GM18868 (cell line): ENCODE data around the gene TMIGD3.

Experiments
- ATAC-seq: cut with Tn5 transposase; IDR thresholded peaks from one replicate; pipeline ENCODE4 v1.9.1; 2021; ENCODE audit warnings: mild to moderate bottlenecking, moderate library complexity; ENCODE audit not compliant: unreplicated experiment

The TMIGD3 gene

DNA sequence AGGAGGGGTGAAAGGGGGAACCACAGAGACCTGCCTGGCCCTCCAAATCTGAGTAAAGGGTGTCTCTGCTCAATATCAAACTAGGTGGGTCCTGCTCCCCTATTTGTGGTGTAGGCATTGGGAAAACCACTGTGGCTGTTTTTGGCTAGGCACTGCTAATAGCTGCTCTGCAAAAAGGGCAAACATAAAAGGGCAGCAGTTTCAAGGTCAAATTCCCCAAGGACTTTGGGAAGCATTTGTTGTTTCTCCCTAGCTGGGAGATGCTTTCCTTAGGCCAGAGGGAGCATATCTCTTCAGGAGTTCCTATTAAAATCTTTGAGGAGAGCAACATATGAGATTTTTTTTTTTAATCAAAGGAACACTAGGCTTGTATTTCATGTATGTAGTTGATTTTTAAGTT is 27.2 kb downstream of the TMIGD3 start:
- ATAC-seq = no peak

DNA sequence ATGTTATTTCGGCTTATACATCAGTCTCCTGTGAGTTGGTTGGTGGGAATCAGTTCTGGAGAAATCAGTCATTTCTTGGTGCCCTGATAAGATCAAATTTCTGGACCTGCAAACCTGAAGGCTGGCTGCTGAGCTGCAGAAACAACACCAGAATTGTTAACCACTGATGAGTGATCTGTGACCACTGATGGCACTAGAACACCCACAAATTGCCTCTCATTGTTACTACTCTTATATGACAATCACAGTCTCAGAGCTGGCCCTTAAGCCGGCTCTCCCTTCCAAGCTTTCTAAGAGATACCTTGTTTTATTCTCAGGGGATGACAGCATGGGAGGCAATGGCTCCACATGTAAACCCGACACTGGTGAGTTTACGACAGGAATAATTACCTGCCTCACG is 27.7 kb downstream of the TMIGD3 start:
- peak; percentile 49 for ATAC-seq

DNA sequence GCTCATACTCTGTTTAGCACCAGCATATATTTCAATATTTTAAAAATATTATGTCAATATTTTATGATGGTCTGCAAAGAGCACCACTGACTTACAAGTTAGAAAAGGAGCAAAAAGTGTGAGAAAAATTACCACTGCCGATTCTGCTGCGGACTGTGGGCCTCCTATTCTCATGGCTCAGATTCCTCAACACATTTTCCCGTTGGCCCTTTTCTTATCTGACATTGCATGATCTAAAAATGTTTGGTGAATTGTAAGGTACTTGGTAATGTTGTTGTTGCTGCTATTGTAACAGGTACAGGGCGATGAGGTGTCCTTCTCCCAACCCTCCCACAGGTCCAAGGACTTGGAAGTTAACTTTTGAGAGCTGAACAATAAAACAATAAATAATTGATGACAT is 28.9 kb downstream of the TMIGD3 start:
- ATAC-seq = no peak

DNA sequence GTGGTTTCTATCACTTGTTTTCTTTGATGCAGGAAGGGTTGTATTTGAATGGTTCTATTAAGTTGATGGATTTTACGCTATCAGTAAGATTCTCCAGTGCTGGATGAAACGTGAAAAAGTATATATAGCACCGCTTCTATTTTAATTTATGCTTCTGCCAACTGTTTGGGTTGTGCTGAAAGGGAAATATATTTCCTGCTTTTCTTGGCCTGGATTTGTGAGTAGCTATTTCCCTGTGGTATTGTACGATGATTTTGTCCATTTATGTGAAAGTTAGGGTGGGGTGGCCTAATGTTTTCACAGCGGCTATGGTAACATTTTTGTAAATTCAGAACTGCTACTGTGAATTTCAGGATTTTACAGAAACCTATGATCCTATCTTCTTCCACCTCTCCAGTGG is 29.3 kb downstream of the TMIGD3 start:
- no peak for ATAC-seq

DNA sequence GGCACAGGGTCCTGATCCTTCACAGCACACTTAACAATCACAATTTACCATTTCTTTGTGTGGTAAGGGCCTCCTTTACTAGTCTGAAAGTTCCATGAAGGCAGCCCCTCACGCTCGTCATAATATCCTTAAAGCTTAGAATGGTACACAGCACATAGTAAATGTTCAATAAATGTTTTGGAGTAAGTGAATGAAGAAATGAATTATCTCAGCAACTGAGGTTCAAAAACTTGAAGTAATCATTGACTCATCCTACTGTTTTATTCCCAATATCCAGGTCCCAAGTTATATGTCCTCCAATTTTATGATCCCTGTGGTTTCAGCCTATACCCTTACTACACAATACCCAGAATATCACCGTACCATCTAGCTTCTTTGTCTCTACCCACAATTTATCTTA is 31.9 kb downstream of the TMIGD3 start:
- no peak for ATAC-seq

DNA sequence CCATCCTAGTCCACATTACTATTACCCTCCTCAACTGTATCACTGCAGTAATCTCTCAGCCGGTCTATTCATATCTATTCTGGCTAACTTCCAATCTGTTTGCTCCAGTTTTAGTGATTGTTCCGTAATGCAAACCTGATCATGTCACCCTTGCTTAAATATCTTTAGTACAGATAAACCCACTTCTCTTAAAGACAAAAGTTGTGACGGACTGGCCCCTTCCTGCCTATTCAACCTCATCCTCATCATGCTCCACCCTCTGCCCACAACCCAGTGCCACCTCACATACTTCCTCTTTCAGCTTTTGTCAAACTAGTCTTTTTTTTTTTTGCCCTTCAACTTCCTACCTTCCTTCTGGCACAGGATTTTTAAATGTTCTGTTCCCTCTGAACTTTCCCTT is 32.4 kb downstream of the TMIGD3 start:
- ATAC-seq = peak; percentile 64

DNA sequence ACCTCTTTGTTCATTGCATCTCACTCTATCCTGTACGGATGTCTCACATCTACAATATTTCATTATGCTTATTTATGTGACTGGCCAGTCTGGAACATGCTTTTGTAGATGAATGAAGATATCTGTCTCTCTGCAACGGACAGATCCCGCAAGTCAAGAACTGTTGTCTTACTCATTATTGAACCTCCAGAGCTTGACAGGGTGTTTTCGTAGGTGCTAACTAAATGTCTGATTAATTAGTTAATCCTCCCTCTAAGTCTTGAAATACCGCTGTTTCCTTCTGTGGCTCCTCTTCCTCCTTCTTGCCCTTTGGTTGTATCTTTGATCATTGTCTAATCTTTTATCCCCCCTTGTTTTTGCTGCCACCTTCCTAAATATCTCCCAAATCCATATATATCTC is 32.8 kb downstream of the TMIGD3 start:
- ATAC-seq = no peak

DNA sequence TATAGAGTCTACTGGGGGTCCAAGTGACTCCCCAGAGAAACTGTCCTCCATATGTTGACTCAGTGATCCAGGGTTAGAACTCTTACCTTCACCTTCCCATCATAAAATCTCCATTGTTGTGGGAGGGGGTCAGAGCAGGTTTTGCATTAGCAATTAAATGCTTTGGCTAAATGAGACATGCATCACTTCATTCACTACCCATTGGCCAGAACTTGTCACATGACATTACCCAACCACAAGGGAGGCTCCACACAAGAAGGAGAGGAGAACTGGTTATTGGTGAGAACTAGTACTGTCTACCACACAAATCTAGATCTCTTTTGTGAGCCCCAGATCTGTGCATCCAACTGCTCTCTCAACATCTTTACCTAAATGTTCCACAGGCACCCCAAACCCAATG is 33.9 kb downstream of the TMIGD3 start:
- no peak for ATAC-seq

DNA sequence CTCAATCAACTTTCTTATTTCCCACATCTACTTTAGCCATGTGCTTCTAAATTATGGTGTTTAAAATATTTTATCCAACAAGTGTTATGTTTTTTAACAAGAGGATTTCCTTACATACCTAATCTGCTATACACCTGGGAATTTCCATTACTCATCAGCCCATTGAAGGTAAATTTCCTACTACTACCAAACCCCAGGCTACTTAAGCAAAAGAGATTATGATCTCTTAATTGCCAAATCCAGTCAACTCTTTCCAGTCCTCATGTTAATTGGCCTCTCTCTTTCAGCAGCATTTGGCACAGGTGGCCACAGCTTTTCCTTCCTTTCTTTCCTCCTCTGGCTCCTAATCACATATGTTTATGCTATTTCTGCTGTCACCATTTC is 34.7 kb downstream of the TMIGD3 start:
- ATAC-seq = no peak

DNA sequence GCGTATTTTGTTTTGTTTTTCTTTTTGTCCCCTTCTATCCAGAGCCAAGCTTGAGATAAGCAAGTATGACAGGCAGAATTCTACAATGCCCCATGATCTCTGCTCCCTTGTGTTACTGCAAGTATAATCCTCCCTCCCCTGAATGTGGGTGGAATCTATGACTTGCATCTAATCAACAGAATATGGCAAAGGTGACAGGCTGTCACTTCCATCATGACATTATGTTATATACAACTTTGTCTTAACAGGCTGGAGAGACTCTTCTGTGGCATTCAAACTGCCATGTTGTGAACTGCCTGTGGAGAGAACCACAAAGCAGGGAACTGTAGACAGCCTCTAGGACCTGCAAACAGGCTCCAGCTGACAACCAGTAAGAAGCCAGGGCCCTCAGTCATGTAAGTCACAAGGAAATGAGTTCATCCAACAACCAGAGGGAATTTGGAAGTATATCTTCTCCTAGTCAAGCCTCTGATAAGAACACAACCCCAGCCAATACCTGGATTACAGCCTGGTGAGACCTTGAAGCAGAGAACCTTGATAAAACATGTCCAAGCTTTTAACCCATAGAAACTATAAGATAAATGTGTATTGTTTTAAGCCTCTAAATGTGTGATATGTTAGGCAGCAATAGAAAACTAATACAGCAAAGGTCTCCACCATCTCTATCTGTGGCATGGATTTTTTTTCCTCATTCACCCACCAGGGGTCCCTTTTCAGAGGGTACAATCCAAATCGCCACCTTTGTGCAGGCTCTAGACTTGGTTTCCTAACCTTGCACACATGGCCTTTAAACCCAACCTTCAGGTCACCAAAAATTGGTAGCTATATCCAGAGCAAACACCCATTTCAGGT is 35.3 kb downstream of the TMIGD3 start:
- no peak for ATAC-seq

DNA sequence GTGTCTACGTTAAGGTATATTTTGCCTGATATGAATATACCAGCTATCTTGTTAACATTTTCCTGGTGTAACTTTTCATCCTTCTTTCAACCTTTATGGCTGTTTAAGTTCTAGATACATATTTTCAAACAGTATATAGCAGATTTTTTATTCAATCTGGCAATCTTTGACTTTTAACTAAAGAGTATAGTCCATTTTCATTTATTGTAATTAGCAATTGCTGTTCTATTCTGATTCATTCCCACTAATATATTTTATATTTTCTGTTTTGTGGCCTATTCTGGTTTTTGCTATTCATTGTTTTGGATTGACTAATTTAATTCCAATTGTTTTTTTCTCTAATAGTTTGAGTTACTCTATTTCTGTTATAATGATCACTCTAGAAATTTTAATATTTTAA is 37.0 kb downstream of the TMIGD3 start:
- no peak for ATAC-seq

DNA sequence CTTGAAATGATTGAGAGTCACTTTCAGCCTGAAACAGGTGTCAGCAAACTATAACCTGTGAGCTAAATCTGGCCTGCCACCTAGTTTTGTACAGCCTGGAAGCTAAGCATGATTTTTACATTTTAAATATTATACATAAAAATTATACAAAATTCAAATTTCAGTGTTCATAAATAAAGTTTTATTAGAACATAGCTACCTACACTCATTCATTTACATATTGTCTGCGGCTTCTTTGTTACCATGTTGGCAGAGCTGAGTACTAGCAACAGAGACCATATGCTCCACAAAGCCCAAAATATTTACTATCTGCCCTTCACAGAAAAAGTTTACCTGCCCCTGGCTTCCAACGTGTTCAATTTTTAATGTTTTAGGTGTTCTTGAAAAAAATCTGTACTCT is 37.7 kb downstream of the TMIGD3 start:
- ATAC-seq = no peak

DNA sequence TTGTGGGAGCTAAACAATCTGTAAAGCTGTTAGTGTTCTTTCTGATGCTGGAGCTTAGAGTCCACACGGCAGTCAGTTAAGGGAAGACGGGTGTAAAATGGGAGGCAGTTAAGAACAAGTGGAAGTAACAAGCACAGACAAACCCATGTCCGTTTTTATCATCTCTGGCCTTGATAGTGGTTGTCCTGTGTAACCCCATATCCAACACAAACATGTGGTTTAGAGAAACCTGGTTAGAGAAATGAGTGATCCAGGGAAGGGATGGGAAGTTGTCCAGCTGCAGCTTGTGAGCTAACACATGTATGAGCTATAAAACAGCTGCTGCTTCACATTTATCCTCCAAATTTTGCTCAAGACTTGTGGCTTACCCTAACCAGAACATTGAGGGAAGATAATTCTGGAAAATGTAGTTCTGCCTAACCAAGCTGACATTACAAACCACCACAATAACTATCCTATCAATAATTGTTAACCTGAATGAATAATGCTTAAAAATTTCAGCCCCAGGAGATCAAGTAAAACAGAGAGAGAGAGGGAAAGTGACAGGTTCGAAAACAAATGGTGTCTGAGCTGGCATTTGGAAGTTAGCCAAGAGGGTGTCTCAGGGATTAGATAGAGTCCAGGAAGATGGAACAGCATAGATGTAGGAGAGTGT is 40.3 kb downstream of the TMIGD3 start:
- ATAC-seq = no peak

DNA sequence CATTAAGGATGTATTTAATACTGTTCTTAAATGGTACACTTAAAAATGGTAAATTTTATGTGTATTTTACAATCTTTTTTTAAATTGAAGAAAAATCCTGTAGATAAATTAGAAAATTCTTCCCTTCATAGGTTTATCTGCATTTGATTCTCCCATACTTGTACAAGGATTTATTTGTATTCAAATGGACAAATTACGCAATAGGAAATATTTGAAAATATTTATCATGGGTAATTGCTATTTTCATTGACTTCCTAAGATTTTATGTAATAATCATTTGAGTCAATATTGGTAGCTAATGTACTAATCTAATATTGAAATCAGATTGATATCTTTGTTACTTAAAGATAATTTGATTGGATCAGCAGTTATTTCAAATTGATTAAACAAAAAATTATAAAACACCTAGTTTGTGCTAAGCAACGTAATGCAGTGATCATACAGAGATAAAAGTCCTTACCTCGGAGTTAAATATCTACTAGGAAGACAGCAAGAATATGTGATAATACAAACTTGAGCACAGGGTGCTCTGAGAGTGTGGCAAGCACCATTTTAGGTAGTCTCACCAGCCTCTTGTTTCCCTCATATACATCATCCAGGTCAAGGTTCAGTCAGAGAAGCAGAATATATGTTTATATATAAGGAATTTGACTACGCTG is 40.9 kb downstream of the TMIGD3 start:
- ATAC-seq = no peak

DNA sequence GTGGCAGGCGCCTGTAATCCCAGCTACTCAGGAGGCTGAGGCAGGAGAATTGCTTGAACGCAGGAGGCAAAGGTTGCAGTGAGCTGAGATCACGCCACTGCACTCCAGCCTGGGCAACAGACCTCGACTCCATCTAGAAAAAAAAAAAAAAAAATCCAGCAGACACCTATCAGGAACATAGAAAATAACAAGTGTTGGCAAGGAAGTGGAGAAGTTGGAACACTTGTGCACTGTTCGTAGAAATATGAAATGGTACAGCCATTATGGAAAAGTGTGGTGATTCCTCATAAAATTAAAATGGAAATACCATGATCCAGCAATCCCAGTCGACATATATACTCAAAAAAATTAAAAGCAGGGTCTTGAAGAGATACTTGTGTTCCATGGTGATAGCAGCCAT is 41.7 kb downstream of the TMIGD3 start:
- ATAC-seq = no peak

DNA sequence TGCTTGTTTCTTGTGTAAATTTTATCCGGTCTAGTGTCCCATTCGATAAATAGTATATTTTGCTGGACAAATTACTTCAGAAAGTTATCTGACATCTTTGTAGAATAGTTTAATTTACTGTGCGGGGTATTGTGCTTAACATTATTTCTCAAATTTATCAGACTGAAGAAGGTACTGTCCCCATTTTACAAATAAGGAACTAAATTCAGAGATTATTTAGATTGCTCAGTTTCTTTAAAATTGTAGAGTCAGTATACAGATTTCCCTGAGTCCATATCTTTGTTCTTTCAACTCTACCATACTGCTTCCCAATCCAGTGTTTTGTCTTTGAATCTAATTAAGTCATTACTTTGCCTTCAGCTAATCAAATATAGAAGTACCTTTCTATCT is 47.8 kb downstream of the TMIGD3 start:
- ATAC-seq = no peak

DNA sequence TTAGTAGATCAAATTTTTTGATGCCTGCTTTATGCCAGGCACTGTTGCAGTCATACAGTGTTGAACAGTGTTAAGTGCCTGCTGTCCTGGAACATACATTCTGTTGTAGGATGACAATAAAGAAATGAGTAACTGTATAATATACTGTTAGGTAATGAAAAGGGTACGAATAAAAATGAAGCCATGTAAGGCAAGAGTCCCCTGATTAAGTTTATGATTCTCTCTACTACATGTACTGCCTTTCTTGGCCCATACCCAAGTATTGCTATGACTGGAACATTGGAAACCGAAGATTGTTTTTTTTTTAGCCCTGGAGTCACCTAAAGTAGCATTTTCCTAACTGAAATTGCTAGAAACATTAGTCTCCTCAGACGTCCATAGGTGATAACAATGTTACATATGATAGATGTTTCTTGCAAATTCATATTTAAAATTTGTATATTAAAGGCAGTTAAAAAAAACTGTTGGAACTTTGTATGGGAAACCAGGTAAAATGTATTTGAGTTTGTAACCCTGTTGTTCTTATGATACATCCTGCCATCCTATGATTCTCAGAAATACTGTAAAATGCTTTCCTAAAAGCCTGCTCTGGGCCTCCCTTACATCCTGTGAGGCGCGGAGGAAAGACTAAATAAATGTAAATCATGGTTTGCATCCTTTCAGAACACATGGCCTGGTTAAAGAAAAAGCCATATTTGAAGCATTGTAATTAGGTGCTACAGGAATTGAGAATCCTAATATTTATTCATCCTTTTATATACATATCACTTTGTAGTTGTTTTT is 48.4 kb downstream of the TMIGD3 start:
- ATAC-seq = peak; percentile 68

DNA sequence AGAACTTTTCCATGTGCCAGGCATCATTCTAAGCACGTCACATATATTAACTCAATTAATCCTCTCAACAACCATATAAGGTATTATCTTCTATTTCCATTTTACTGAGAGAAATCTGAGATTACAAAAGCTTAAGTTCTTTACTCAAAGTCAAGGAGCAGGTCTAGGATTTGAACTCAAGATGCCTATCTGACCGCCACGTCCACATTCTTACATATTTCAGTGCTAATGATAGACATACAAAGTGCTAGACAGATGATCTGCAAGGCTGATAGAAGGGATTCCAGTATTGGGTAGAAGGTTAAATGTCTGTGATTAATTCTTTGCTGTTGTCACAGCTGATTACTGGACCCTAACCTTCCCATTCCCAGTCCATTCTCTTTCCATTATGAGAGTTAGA is 49.7 kb downstream of the TMIGD3 start:
- ATAC-seq = no peak

DNA sequence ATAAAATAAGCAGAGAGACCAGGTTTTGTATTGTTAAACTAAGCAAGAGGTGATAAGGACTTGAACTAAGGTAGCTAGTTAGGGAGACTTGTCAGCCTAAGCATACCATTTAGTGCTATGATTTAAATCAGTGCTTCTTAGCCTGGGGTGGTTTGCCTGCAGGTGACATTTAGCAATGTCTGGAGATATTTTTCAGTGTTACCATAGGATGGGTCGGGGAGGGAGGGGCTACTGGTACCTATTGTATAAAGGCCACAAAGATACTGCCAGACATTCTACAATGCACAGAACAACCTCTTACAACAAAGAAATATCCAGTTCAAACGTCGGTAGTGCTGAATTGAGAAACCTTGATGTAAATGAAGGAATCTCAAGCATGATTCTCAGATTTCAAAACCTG is 50.9 kb downstream of the TMIGD3 start:
- no peak for ATAC-seq

DNA sequence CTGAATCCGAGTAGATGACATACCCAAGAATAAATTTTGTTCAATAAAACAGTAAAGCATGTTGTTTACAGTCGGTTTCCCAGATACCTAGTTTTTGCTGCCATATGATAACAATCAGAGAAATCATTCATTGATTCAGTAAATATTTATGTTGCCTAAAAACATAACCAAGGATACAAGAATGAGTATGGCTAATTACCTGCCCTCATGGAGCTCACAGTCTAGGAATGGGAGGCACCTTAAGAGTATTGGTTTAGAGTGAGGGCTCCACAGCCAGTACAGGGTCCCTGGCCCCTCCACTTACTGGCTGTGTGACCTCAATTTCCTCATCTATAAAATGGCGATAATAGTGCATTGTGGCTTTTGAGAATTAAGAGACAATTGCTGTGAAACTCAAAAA is 53.2 kb downstream of the TMIGD3 start:
- ATAC-seq = no peak

DNA sequence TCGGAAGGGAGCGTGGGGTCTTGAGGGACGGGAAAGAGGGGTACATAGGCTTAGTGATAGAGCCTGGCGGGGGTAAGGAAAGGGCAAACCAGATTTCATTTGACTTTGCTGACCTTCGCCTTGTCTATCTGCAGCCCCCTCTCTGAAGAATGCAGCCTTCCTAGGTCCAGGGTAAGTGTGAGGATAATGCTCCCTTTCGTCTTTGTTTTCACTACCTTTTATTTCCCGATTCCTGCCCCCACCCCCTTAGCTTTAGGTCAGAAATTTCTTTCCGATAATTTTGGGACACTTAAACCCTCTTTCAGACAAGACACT is 53.8 kb downstream of the TMIGD3 start:
- no peak for ATAC-seq
